ENCODE measurements around the gene ITPR1.

DNA sequence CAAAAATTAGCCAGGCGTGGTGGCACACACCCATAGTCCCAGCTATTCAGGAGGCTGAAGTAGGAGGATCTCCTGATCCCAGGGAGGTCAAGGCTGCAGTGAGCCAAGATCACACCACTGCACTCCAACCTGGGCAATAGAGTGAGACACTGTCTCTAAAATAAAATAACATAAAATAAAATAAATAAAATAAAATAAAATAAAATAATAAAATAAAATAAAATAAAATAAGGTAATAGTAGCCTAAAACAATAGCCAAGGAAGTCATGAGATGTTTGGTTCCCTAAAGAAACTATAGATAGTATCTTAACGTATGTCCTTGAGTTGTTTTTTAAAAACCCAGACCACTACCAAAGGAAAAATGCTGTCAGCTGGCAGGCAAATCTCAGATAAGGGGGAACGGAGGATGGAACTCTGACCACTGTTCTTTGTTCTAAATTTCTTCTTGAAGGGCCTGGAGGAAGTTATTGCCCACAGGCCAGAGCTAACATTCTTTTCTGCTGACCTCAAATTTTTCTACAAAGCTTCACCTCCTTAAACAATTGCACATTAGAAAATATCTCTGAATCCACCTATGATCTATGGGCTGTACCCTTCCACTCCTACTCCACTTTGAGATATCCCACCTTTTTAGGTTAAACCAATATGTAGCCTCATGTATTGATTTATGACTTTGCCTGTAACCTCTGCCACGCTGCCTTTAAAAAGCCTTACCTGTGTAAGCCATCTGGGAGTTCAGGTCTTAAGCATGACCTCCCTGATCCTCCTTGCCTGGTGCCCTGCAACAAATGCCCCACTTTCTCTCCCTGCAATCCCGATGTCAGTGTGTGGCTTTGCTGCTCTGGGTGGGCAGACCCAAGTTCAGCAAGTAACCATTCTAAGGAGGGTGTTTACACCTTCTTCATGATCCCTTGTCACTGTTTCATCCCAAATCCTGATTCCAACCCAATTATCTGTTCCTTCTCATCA, 359.9 kb downstream of the ITPR1 start:
- TF ChIP-seq POLR2A (IDR thresholded peaks at IDR 0.05; ENCODE audit: low read depth, low read length) (no peak), ZNF217 (IDR thresholded peaks at IDR 0.05) (no peak), TCF3 (IDR thresholded peaks at IDR 0.05; ENCODE audit: borderline replicate concordance, insufficient read depth, low read depth, low read length) (no peak), ZZZ3 (IDR thresholded peaks at IDR 0.05; ENCODE audit: control insufficient read depth, insufficient read length, low read depth) (no peak), NR2C1 (IDR thresholded peaks at IDR 0.05) (no peak), ETV6 (conservative IDR thresholded peaks at IDR 0.05 in 1 of 2, IDR thresholded peaks at IDR 0.05 in 1 of 2; ENCODE audit: borderline replicate concordance in 1 of 2, low read depth in 1 of 2) (no peak), EP300 (IDR thresholded peaks at IDR 0.05; ENCODE audit: borderline replicate concordance in 1 of 2, control insufficient read depth in 1 of 2, low read depth in 2 of 2, low read length in 2 of 2) (no peak), CTCF (IDR thresholded peaks at IDR 0.05 in 2 of 3, conservative IDR thresholded peaks at IDR 0.05 in 1 of 3; ENCODE audit: control insufficient read depth in 2 of 3, extremely low read depth in 1 of 3, insufficient read depth in 1 of 3, low read depth in 3 of 3, low read length in 3 of 3) (no peak)
- TF ChIP-seq, protein P1, sequence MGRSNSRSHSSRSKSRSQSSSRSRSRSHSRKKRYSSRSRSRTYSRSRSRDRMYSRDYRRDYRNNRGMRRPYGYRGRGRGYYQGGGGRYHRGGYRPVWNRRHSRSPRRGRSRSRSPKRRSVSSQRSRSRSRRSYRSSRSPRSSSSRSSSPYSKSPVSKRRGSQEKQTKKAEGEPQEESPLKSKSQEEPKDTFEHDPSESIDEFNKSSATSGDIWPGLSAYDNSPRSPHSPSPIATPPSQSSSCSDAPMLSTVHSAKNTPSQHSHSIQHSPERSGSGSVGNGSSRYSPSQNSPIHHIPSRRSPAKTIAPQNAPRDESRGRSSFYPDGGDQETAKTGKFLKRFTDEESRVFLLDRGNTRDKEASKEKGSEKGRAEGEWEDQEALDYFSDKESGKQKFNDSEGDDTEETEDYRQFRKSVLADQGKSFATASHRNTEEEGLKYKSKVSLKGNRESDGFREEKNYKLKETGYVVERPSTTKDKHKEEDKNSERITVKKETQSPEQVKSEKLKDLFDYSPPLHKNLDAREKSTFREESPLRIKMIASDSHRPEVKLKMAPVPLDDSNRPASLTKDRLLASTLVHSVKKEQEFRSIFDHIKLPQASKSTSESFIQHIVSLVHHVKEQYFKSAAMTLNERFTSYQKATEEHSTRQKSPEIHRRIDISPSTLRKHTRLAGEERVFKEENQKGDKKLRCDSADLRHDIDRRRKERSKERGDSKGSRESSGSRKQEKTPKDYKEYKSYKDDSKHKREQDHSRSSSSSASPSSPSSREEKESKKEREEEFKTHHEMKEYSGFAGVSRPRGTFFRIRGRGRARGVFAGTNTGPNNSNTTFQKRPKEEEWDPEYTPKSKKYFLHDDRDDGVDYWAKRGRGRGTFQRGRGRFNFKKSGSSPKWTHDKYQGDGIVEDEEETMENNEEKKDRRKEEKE (IDR thresholded peaks at IDR 0.05) = no peak
- TF ChIP-seq, protein P2, sequence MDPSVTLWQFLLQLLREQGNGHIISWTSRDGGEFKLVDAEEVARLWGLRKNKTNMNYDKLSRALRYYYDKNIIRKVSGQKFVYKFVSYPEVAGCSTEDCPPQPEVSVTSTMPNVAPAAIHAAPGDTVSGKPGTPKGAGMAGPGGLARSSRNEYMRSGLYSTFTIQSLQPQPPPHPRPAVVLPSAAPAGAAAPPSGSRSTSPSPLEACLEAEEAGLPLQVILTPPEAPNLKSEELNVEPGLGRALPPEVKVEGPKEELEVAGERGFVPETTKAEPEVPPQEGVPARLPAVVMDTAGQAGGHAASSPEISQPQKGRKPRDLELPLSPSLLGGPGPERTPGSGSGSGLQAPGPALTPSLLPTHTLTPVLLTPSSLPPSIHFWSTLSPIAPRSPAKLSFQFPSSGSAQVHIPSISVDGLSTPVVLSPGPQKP (IDR thresholded peaks at IDR 0.05; ENCODE audit: low read depth, low read length) = no peak
- TF ChIP-seq, protein P3, sequence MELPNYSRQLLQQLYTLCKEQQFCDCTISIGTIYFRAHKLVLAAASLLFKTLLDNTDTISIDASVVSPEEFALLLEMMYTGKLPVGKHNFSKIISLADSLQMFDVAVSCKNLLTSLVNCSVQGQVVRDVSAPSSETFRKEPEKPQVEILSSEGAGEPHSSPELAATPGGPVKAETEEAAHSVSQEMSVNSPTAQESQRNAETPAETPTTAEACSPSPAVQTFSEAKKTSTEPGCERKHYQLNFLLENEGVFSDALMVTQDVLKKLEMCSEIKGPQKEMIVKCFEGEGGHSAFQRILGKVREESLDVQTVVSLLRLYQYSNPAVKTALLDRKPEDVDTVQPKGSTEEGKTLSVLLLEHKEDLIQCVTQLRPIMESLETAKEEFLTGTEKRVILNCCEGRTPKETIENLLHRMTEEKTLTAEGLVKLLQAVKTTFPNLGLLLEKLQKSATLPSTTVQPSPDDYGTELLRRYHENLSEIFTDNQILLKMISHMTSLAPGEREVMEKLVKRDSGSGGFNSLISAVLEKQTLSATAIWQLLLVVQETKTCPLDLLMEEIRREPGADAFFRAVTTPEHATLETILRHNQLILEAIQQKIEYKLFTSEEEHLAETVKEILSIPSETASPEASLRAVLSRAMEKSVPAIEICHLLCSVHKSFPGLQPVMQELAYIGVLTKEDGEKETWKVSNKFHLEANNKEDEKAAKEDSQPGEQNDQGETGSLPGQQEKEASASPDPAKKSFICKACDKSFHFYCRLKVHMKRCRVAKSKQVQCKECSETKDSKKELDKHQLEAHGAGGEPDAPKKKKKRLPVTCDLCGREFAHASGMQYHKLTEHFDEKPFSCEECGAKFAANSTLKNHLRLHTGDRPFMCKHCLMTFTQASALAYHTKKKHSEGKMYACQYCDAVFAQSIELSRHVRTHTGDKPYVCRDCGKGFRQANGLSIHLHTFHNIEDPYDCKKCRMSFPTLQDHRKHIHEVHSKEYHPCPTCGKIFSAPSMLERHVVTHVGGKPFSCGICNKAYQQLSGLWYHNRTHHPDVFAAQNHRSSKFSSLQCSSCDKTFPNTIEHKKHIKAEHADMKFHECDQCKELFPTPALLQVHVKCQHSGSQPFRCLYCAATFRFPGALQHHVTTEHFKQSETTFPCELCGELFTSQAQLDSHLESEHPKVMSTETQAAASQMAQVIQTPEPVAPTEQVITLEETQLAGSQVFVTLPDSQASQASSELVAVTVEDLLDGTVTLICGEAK (IDR thresholded peaks at IDR 0.05; ENCODE audit: borderline replicate concordance) = no peak
- TF ChIP-seq, protein P4, sequence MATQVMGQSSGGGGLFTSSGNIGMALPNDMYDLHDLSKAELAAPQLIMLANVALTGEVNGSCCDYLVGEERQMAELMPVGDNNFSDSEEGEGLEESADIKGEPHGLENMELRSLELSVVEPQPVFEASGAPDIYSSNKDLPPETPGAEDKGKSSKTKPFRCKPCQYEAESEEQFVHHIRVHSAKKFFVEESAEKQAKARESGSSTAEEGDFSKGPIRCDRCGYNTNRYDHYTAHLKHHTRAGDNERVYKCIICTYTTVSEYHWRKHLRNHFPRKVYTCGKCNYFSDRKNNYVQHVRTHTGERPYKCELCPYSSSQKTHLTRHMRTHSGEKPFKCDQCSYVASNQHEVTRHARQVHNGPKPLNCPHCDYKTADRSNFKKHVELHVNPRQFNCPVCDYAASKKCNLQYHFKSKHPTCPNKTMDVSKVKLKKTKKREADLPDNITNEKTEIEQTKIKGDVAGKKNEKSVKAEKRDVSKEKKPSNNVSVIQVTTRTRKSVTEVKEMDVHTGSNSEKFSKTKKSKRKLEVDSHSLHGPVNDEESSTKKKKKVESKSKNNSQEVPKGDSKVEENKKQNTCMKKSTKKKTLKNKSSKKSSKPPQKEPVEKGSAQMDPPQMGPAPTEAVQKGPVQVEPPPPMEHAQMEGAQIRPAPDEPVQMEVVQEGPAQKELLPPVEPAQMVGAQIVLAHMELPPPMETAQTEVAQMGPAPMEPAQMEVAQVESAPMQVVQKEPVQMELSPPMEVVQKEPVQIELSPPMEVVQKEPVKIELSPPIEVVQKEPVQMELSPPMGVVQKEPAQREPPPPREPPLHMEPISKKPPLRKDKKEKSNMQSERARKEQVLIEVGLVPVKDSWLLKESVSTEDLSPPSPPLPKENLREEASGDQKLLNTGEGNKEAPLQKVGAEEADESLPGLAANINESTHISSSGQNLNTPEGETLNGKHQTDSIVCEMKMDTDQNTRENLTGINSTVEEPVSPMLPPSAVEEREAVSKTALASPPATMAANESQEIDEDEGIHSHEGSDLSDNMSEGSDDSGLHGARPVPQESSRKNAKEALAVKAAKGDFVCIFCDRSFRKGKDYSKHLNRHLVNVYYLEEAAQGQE (IDR thresholded peaks at IDR 0.05; ENCODE audit: low read depth, low read length) = no peak

Data from GM12878 (cell line).